IMR-90 (cell line): ENCODE data around the gene GALNT7. TPM values are rescaled to one million over a fixed set of nuclear protein-coding genes. Genes with fewer than 3 reads are reported as not detected.

ENCODE experiments used
- ATAC-seq: fragments of 200-7000 bp; cut with Tn5 transposase; 2 replicates; pipeline ENCODE4 v1.9.1; 2020; ENCODE audit warnings: low read depth, mild to moderate bottlenecking, moderate library complexity
- BruUV-seq: library from RNA; stranded (reverse); fragments of 400-500 nt; replicated peaks from 2 replicates; lab custom pipeline; 2021; lab: Mats Ljungman, UMichigan
- CTCF ChIA-PET: fragments of 300-600 bp; formaldehyde crosslinking; extraction: SDS; loops from one replicate; lab custom pipeline; 2021; ENCODE audit warnings: antibody characterized with exemption; lab: Yijun Ruan, JAX
- POLR2A ChIA-PET: fragments of 300-600 bp; sonication (Branson Sonifier 250); formaldehyde crosslinking; loops from one replicate; lab custom pipeline; 2022; ENCODE audit warnings: antibody characterized with exemption; ENCODE audit not compliant: unreplicated experiment; lab: Charles Lee
- DNase-seq: peaks from one replicate; pipeline ENCODE4 v3.0.0; 2013
- H2AFZ ChIP-seq: replicated peaks from 2 replicates; pipeline ENCODE3; 2013; ENCODE audit warnings: low read length, mild to moderate bottlenecking; ENCODE audit not compliant: poor library complexity
- H2AK5ac ChIP-seq: 2 replicates; pipeline ENCODE4 v1.6.1; 2013; ENCODE audit warnings: low read depth, low read length, inconsistent platforms
- H2AK9ac ChIP-seq: replicated peaks from 2 replicates; pipeline ENCODE3; 2013; ENCODE audit warnings: mild to moderate bottlenecking, low read depth, low read length, moderate library complexity; ENCODE audit not compliant: poor library complexity
- H2BK120ac ChIP-seq: 2 replicates; pipeline ENCODE4 v1.6.1; 2013; ENCODE audit warnings: low read depth, low read length, inconsistent platforms
- H2BK15ac ChIP-seq: 3 replicates; pipeline ENCODE4 v1.6.1; 2013; ENCODE audit warnings: low read depth, low read length, inconsistent platforms
- H2BK20ac ChIP-seq: 2 replicates; pipeline ENCODE4 v1.6.1; 2013; ENCODE audit warnings: low read depth, mild to moderate bottlenecking, inconsistent platforms, low read length, moderate library complexity
- H2BK5ac ChIP-seq: 2 replicates; pipeline ENCODE4 v1.6.1; 2013; ENCODE audit warnings: mild to moderate bottlenecking, low read depth, low read length, inconsistent platforms; ENCODE audit not compliant: poor library complexity, severe bottlenecking
- H3K14ac ChIP-seq: replicated peaks from 2 replicates; pipeline ENCODE4 v1.6.1; 2013; ENCODE audit warnings: low read depth, low read length, inconsistent platforms
- H3K18ac ChIP-seq: 2 replicates; pipeline ENCODE4 v1.6.1; 2013; ENCODE audit warnings: low read depth, low read length, control low read depth
- H3K23ac ChIP-seq: 2 replicates; pipeline ENCODE4 v1.6.1; 2013; ENCODE audit warnings: low read depth, low read length, inconsistent platforms
- H3K27ac ChIP-seq: 2 replicates; pipeline ENCODE4 v1.5.1; 2013; ENCODE audit warnings: mild to moderate bottlenecking, control low read depth, low read length; ENCODE audit not compliant: insufficient read depth
- H3K27me3 ChIP-seq: 2 replicates; pipeline ENCODE4 v1.6.1; 2013; ENCODE audit warnings: low read length; ENCODE audit not compliant: control insufficient read depth, insufficient read depth
- H3K36me3 ChIP-seq: 2 replicates; pipeline ENCODE4 v1.6.1; 2013; ENCODE audit warnings: low read length, mixed read lengths; ENCODE audit not compliant: control insufficient read depth, insufficient read depth
- H3K4ac ChIP-seq: 2 replicates; pipeline ENCODE4 v1.6.1; 2013; ENCODE audit warnings: low read depth, low read length, inconsistent platforms
- H3K4me1 ChIP-seq: 2 replicates; pipeline ENCODE4 v1.6.1; 2013; ENCODE audit warnings: low read length, mixed read lengths; ENCODE audit not compliant: control insufficient read depth, insufficient read depth
- H3K4me2 ChIP-seq: 2 replicates; pipeline ENCODE4 v1.6.1; 2013; ENCODE audit warnings: low read depth, mild to moderate bottlenecking, control low read depth, low read length, moderate library complexity
- H3K4me3 ChIP-seq: 2 replicates; pipeline ENCODE4 v1.5.1; 2013; ENCODE audit warnings: low read depth, mild to moderate bottlenecking, control low read depth, low read length, moderate library complexity; ENCODE audit not compliant: insufficient read depth
- H3K56ac ChIP-seq: 2 replicates; pipeline ENCODE4 v1.6.1; 2013; ENCODE audit warnings: low read length, inconsistent platforms; ENCODE audit not compliant: insufficient read depth; ENCODE audit errors: extremely low read depth
- H3K79me1 ChIP-seq, 2 experiments: 2 replicates each; pipeline ENCODE4 v1.6.1; 2013; ENCODE audit warnings: low read length in 2 of 2, inconsistent platforms in 1 of 2, low read depth in 1 of 2
- H3K9ac ChIP-seq: 2 replicates; pipeline ENCODE4 v1.6.1; 2013; ENCODE audit warnings: low read depth, low read length, control low read depth
- H3K9me1 ChIP-seq: 2 replicates; pipeline ENCODE4 v1.6.1; 2013; ENCODE audit warnings: low read length, inconsistent platforms; ENCODE audit not compliant: insufficient read depth
- H3K9me3 ChIP-seq: 2 replicates; pipeline ENCODE4 v1.6.1; 2013; ENCODE audit warnings: low read length; ENCODE audit not compliant: control insufficient read depth, insufficient read depth
- H4K20me1 ChIP-seq: 2 replicates; pipeline ENCODE4 v1.6.1; 2013; ENCODE audit warnings: low read length, inconsistent platforms; ENCODE audit not compliant: insufficient read depth
- H4K5ac ChIP-seq: 2 replicates; pipeline ENCODE4 v1.6.1; 2013; ENCODE audit warnings: mild to moderate bottlenecking, low read depth, low read length, control low read depth
- H4K8ac ChIP-seq, 2 experiments: 2 replicates each; pipeline ENCODE4 v1.6.1; 2013; ENCODE audit warnings: low read depth in 2 of 2, low read length in 2 of 2, control low read depth in 1 of 2, inconsistent platforms in 1 of 2
- H4K91ac ChIP-seq: 2 replicates; pipeline ENCODE4 v1.6.1; 2013; ENCODE audit warnings: low read depth, low read length, inconsistent platforms; ENCODE audit not compliant: insufficient read depth
- BHLHE40 ChIP-seq: fragments of 150-350 bp; IDR thresholded peaks from 2 replicates; pipeline ENCODE4 v1.6.1; 2016; ENCODE audit warnings: mild to moderate bottlenecking, low read depth, low read length
- CEBPB ChIP-seq: IDR thresholded peaks from 2 replicates; pipeline ENCODE4 v1.6.1; 2012; ENCODE audit warnings: low read depth, low read length, improper control_type of control experiment
- CHD1 ChIP-seq: IDR thresholded peaks from 2 replicates; pipeline ENCODE4 v1.6.1; 2012; ENCODE audit warnings: low read depth, low read length, improper control_type of control experiment
- FOS ChIP-seq: fragments of 150-350 bp; IDR thresholded peaks from 2 replicates; pipeline ENCODE4 v1.6.1; 2016; ENCODE audit warnings: low read depth, low read length
- MAZ ChIP-seq: IDR thresholded peaks from 2 replicates; pipeline ENCODE4 v1.6.1; 2012; ENCODE audit warnings: low read depth, mild to moderate bottlenecking, low read length, improper control_type of control experiment, moderate library complexity, borderline replicate concordance
- MXI1 ChIP-seq: IDR thresholded peaks from 2 replicates; pipeline ENCODE4 v1.6.1; 2012; ENCODE audit warnings: low read depth, mild to moderate bottlenecking, low read length, moderate library complexity, borderline replicate concordance
- POLR2A ChIP-seq: IDR thresholded peaks from 2 replicates; pipeline ENCODE4 v1.6.1; 2012; ENCODE audit warnings: mild to moderate bottlenecking, low read depth, low read length
- RAD21 ChIP-seq: IDR thresholded peaks from 2 replicates; pipeline ENCODE4 v1.6.1; 2012; ENCODE audit warnings: low read length, improper control_type of control experiment
- RCOR1 ChIP-seq: IDR thresholded peaks from 2 replicates; pipeline ENCODE4 v1.6.1; 2012; ENCODE audit warnings: mild to moderate bottlenecking, low read length, improper control_type of control experiment; ENCODE audit not compliant: insufficient replicate concordance
- SMC3 ChIP-seq: fragments of 150-350 bp; IDR thresholded peaks from 2 replicates; pipeline ENCODE4 v1.6.1; 2016; ENCODE audit warnings: low read depth, mild to moderate bottlenecking, antibody characterized with exemption, low read length, moderate library complexity
- WGBS, 2 experiments: methylation state at CpG; one replicate each; pipeline versions ENCODE4 v1.1.5 to v1.1.7; 2013; ENCODE audit warnings: missing lambda C conversion rate in 2 of 2; ENCODE audit not compliant: insufficient read length in 1 of 2; ENCODE audit errors: extremely low coverage in 2 of 2; 5-methylcytosine and 5-hydroxymethylcytosine counted together
- dilution Hi-C: fragments of 300-500 bp; cut with HindIII; formaldehyde crosslinking; loops from one replicate; pipeline ENCODE4 v1.14.3; 2018; ENCODE audit warnings: low sequenced_read_pairs; ENCODE audit not compliant: unreplicated experiment
- in situ Hi-C: fragments of 300-500 bp; cut with MboI; formaldehyde crosslinking; loops from 3 replicates; pipeline ENCODE4 v1.14.3; 2019; ENCODE audit warnings: low sequenced_read_pairs, inconsistent platforms, mixed read lengths
- intact Hi-C: fragments of 100-400 bp; cut with micrococcal nuclease; formaldehyde crosslinking; loops from 2 replicates; pipeline ENCODE4 v1.10.0; 2022
- polyA plus RNA-seq, 3 experiments: library from polyadenylated mRNA; depleted of rRNA; stranded (reverse); fragments of >200 nt; gene quantifications; 2 replicates each; pipeline ENCODE4 v1.2.3, GENCODE V29; 2012; ENCODE audit warnings: low replicate concordance in 1 of 3
- total RNA-seq: library from RNA; depleted of rRNA; stranded (reverse); fragments of >200 nt; gene quantifications from 2 replicates; pipeline ENCODE4 v1.2.3, GENCODE V29; 2012
- TF ChIP-seq, protein P1 (sequence below): fragments of 150-350 bp; IDR thresholded peaks from 2 replicates; pipeline ENCODE4 v1.6.1; 2016; ENCODE audit warnings: low read depth, mild to moderate bottlenecking, low read length, moderate library complexity, borderline replicate concordance
- TF ChIP-seq, protein P2 (sequence below): conservative IDR thresholded peaks from 2 replicates; pipeline ENCODE4 v1.5.1; 2012; ENCODE audit warnings: mild to moderate bottlenecking, low read depth, low read length, improper control_type of control experiment

GALNT7 gene
- total and polyA plus RNA-seq, 2 of the 4 experiments (the other 2 are of a cell fraction), result 19.1 to 31.2 TPM

DNA sequence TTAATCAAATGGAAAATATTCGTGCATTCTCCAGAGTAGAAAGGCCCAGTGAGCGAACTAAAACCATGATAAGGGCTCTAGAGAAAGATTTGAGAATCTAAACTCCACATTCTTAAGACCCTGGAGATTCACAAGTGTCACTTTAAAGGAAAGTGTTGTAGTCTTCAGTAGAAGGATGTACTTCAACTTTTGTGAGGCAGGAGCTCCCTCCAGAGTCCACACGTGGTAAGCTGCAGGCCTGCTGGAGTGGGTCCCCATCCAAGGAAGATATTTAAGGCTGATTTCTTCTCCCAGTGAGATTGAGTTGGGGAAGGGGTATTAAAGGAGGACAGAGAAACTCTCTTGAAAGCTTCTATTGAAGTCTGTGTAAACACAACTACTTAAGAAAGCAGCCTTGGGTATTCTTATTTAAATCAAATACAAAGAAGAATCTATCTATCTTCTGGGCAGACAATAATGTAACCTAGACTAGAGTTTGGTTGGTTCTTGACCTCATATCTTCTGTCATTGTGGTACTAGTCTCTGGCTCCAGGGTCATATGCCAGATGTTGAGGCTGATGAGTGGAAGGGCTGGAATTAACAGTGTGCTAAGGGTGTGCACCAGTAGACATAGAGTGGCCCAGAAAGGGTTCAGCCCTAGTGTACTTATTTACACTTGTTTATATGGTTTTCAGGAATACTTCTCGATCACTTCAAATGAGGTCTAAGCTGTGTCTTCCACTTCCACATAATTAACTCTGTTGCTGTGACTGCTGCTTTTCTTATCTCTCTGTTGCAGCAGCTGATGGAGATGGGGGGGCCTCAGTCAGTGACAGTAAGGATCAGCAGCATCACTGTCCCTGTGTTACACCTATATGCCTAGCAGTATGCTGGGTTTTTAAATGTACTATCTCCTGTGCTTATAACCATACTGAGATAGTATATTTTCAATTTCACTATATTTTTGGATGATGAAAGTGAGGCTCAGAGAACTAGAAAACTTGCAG, 89.4 kb downstream of the GALNT7 start (continued):
- TF ChIP-seq RAD21 (peak; percentile 96), MAZ (no peak), CEBPB (no peak)

DNA sequence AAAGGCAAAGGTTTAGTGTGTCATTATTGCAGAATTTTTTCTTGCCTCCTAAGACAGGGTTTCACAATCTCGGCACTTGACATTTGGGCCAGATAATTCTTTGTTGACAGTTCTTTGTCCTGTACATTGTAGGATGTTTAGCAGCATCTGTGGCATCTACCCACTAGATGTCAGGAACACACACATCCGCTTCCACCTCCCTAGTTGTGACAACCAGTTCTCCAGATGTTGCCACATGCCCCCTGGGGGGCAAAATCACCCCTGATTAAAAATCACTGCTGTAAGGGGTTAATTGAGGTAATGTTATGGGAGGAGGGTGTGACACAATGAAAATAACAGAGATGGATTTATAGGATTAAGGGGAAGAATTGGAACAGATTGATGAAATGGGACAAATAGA, 90.3 kb downstream of the GALNT7 start:
- intact Hi-C loops, result loop anchor here (5.0 to 10.0 kb wide), 2 partner anchors 364 to 427 kb away; no protein-coding TSS in a partner anchor
- H3K27ac ChIP-seq, result no peak overlapping the region
- no peak overlapping the region for H2AK9ac ChIP-seq
- ATAC-seq, result no peak
- H3K27me3 ChIP-seq, result peaks cover 2% of the 10 kb centered on the region
- no TSS peak for BruUV-seq
- H3K4me3 ChIP-seq, result no peak overlapping the region
- H3K14ac ChIP-seq, result no peak overlapping the region
- no peaks in the 10 kb centered on the region for H3K4me1 ChIP-seq
- no peak overlapping the region for H2AK5ac ChIP-seq
- WGBS, 2 experiments, result no CpG with 5 or more reads among the region's 2 CpGs
- H2BK15ac ChIP-seq, result no peak overlapping the region
- in situ Hi-C loops, result loop anchor here (5.0 kb wide), 1 partner anchor 237 kb away; no protein-coding TSS in a partner anchor
- no peaks in the 10 kb centered on the region for H3K9me3 ChIP-seq
- H4K20me1 ChIP-seq, result 0 out of 2 replicates have a peak, but pooled peaks cover 3% of the 10 kb centered on the region
- no peaks in the 10 kb centered on the region for H3K9me1 ChIP-seq
- H3K23ac ChIP-seq, result no peak overlapping the region
- H4K8ac ChIP-seq, result no peak overlapping the region
- H3K9ac ChIP-seq, result no peak overlapping the region
- no peak overlapping the region for H2BK20ac ChIP-seq
- ChIA-PET POLR2A (no interaction called here), CTCF (interaction anchor here (1.9 to 2.1 kb wide), 3 partner anchors 230 to 246 kb away, joined by 8 to 26 read pairs (median 12); no protein-coding TSS in a partner anchor)
- H2BK5ac ChIP-seq, result no peak overlapping the region
- no peak overlapping the region for H2BK120ac ChIP-seq
- DNase-seq, result no peak
- no peak overlapping the region for H3K18ac ChIP-seq
- H4K5ac ChIP-seq, result no peak overlapping the region
- H3K56ac ChIP-seq, result no peak overlapping the region
- dilution Hi-C loops, result loop anchor here (25.0 kb wide), 1 partner anchor 247 kb away; no protein-coding TSS in a partner anchor
- H3K4ac ChIP-seq, result no peak overlapping the region
- no peaks in the 10 kb centered on the region for H3K36me3 ChIP-seq
- H2AFZ ChIP-seq, result no peak overlapping the region
- H3K4me2 ChIP-seq, result no peak overlapping the region
- H3K79me1 ChIP-seq, result peaks cover 0 to 5% of the 10 kb centered on the region in 2 experiments; a peak in 2 of 4 replicates
- H4K91ac ChIP-seq, result no peak overlapping the region
- TF ChIP-seq BHLHE40 (no peak), FOS (no peak), RCOR1 (no peak), CHD1 (no peak), MXI1 (no peak), RAD21 (no peak), MAZ (no peak), SMC3 (no peak), POLR2A (no peak)
- TF ChIP-seq, protein P1, sequence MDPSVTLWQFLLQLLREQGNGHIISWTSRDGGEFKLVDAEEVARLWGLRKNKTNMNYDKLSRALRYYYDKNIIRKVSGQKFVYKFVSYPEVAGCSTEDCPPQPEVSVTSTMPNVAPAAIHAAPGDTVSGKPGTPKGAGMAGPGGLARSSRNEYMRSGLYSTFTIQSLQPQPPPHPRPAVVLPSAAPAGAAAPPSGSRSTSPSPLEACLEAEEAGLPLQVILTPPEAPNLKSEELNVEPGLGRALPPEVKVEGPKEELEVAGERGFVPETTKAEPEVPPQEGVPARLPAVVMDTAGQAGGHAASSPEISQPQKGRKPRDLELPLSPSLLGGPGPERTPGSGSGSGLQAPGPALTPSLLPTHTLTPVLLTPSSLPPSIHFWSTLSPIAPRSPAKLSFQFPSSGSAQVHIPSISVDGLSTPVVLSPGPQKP, result no peak
- TF ChIP-seq, protein P2, sequence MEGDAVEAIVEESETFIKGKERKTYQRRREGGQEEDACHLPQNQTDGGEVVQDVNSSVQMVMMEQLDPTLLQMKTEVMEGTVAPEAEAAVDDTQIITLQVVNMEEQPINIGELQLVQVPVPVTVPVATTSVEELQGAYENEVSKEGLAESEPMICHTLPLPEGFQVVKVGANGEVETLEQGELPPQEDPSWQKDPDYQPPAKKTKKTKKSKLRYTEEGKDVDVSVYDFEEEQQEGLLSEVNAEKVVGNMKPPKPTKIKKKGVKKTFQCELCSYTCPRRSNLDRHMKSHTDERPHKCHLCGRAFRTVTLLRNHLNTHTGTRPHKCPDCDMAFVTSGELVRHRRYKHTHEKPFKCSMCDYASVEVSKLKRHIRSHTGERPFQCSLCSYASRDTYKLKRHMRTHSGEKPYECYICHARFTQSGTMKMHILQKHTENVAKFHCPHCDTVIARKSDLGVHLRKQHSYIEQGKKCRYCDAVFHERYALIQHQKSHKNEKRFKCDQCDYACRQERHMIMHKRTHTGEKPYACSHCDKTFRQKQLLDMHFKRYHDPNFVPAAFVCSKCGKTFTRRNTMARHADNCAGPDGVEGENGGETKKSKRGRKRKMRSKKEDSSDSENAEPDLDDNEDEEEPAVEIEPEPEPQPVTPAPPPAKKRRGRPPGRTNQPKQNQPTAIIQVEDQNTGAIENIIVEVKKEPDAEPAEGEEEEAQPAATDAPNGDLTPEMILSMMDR, result no peak
